Measurements from ENCODE around the gene B4GALT5. TPM values are rescaled to one million over a fixed set of nuclear protein-coding genes. Genes with fewer than 3 reads are reported as not detected.
"Not testable (repeated sequence)": the region's sequence is repeated elsewhere in the genome, so short reads cannot be mapped to it uniquely, and the experiment has no call there.

B4GALT5 gene
- total RNA-seq, 1 donor from 2014 or later: 31.0 TPM

GRCh38 chr20:49675368-49676151 lies 38.1 kb downstream of the B4GALT5 start:
- Histone ChIP-seq H3K4me1 (peaks cover 98% of the 10 kb centered on the region), H3K27ac (replicated peaks) (no peak overlapping the region)

GRCh38 chr20:49674383-49675352 lies 39.0 kb downstream of the B4GALT5 start:
- intact Hi-C loops (cut with micrococcal nuclease): no loop called here
- peaks cover 98% of the 10 kb centered on the region for H3K4me1 ChIP-seq
- no peaks in the 10 kb centered on the region for H3K27me3 ChIP-seq (ENCODE audit: low read depth)
- H3K36me3 ChIP-seq: no peaks in the 10 kb centered on the region
- no peak overlapping the region for H3K27ac ChIP-seq (replicated peaks)
- no peak for DNase-seq
- no peak for TF ChIP-seq CTCF (IDR thresholded peaks at IDR 0.05; ENCODE audit: borderline replicate concordance)
- no peaks in the 10 kb centered on the region for H3K9me3 ChIP-seq (replicated peaks)
- H3K4me3 ChIP-seq: no peak overlapping the region

More at GRCh38 chr20:49675368-49676151, 38.1 kb downstream of the B4GALT5 start:
- no peak for TF ChIP-seq CTCF (IDR thresholded peaks at IDR 0.05; ENCODE audit: borderline replicate concordance)
- no peak for DNase-seq
- Histone ChIP-seq H3K27me3 (ENCODE audit: low read depth) (no peaks in the 10 kb centered on the region), H3K36me3 (no peaks in the 10 kb centered on the region), H3K4me3 (no peak overlapping the region), H3K9me3 (replicated peaks) (no peaks in the 10 kb centered on the region)
- intact Hi-C loops (cut with micrococcal nuclease): no loop called here

- no peak for DNase-seq
- no peaks in the 10 kb centered on the region for H3K27me3 ChIP-seq (ENCODE audit: low read depth)
- no peaks in the 10 kb centered on the region for H3K9me3 ChIP-seq (replicated peaks)
- no peak overlapping the region for H3K4me3 ChIP-seq
- no peaks in the 10 kb centered on the region for H3K36me3 ChIP-seq
- intact Hi-C loops (cut with micrococcal nuclease): no loop called here
- no peak overlapping the region for H3K27ac ChIP-seq (replicated peaks)
- TF ChIP-seq CTCF (IDR thresholded peaks at IDR 0.05; ENCODE audit: borderline replicate concordance): no peak
- H3K4me1 ChIP-seq: peaks cover 91% of the 10 kb centered on the region
These were observed 41.5 kb downstream of the B4GALT5 start for GRCh38 chr20:49672096-49672664.

- TF ChIP-seq CTCF (IDR thresholded peaks at IDR 0.05; ENCODE audit: borderline replicate concordance): no peak
- Histone ChIP-seq H3K27me3 (ENCODE audit: low read depth) (no peaks in the 10 kb centered on the region), H3K27ac (replicated peaks) (no peak overlapping the region)
These were observed 42.2 kb downstream of the B4GALT5 start for GRCh38 chr20:49671433-49671832.

GRCh38 chr20:49669601-49670189 lies 44.0 kb downstream of the B4GALT5 start:
- H3K4me1 ChIP-seq: peaks cover 86% of the 10 kb centered on the region
- no peaks in the 10 kb centered on the region for H3K9me3 ChIP-seq (replicated peaks)
- no peak overlapping the region for H3K27ac ChIP-seq (replicated peaks)
- no peaks in the 10 kb centered on the region for H3K36me3 ChIP-seq
- no peak for DNase-seq
- no peaks in the 10 kb centered on the region for H3K27me3 ChIP-seq (ENCODE audit: low read depth)
- TF ChIP-seq CTCF (IDR thresholded peaks at IDR 0.05; ENCODE audit: borderline replicate concordance): no peak
- H3K4me3 ChIP-seq: no peak overlapping the region
- intact Hi-C loops (cut with micrococcal nuclease): no loop called here

More at GRCh38 chr20:49671433-49671832, 42.2 kb downstream of the B4GALT5 start:
- intact Hi-C loops (cut with micrococcal nuclease): no loop called here
- no peak for DNase-seq
- Histone ChIP-seq H3K4me3 (no peak overlapping the region), H3K9me3 (replicated peaks) (no peaks in the 10 kb centered on the region), H3K4me1 (peaks cover 91% of the 10 kb centered on the region), H3K36me3 (no peaks in the 10 kb centered on the region)

- H3K27ac ChIP-seq (replicated peaks); H3K4me3 ChIP-seq; H3K9me3 ChIP-seq (replicated peaks); H3K36me3 ChIP-seq; DNase-seq; intact Hi-C loops (cut with micrococcal nuclease); H3K27me3 ChIP-seq (ENCODE audit: low read depth): not testable (repeated sequence)
- H3K4me1 ChIP-seq: peaks cover 79% of the 10 kb centered on the region
These were observed 44.8 kb downstream of the B4GALT5 start for GRCh38 chr20:49668878-49669195.
